HEK293T (cell line): Measurements from ENCODE around the gene RALGAPB.

Experiments used
- LEF1 ChIP-seq: fragments of 450-650 bp; IDR thresholded peaks from 2 replicates; pipeline ENCODE4 v1.6.1; 2017; ENCODE audit warnings: mild to moderate bottlenecking, borderline replicate concordance
- SUZ12 ChIP-seq: fragments of 450-650 bp; IDR thresholded peaks from 2 replicates; pipeline ENCODE4 v1.6.1; 2016; ENCODE audit warnings: mild to moderate bottlenecking
- ZNF384 ChIP-seq: fragments of 450-650 bp; IDR thresholded peaks from 2 replicates; pipeline ENCODE4 v1.6.1; 2016

- TF ChIP-seq LEF1 (no peak), SUZ12 (no peak), ZNF384 (no peak)
Measured at GRCh38 chr20:38579921-38580320, 107.3 kb downstream of the RALGAPB start.
